ENCODE data around the gene SNRPA. TPM values are rescaled to one million over a fixed set of nuclear protein-coding genes. Genes with fewer than 3 reads are reported as not detected.
A peak's percentile ranks its signal among the peaks of the same experiment; 100 is the strongest.
"Not testable (repeated sequence)": the region's sequence is repeated elsewhere in the genome, so short reads cannot be mapped to it uniquely, and the experiment has no call there.

The SNRPA gene
- polyA plus RNA-seq, 1 of the 3 experiments (the other 2 are of a cell fraction): 121 TPM

GRCh38 chr19:40811478-40812341 is 60.7 kb downstream of the SNRPA start:
- CTCF ChIA-PET: interaction anchor here (1.0 to 1.3 kb wide), 3 partner anchors 13 to 150 kb away, joined by 3 read pairs; partner anchors contain the start of gene EGLN2
- Histone ChIP-seq H3K9ac (no peak overlapping the region), H3K4me3 (ENCODE audit: low read depth in 2 of 2, low read length in 1 of 2) (no peak overlapping the region), H4K20me1 (ENCODE audit: insufficient read depth) (peaks cover 36% of the 10 kb centered on the region), H3K36me3 (replicated peaks in 1 of 2; ENCODE audit: control insufficient read depth in 1 of 2, insufficient read depth in 2 of 2, low read length in 1 of 2) (peaks cover 19 to 27% of the 10 kb centered on the region in 2 experiments), H3K9me2 (no peaks in the 10 kb centered on the region), H3K4me2 (no peak overlapping the region), H3K9me3 (no peaks in the 10 kb centered on the region), H3K27me3 (ENCODE audit: insufficient read depth) (no peaks in the 10 kb centered on the region), H3F3A (replicated peaks; ENCODE audit: insufficient read depth) (peaks cover 12% of the 10 kb centered on the region), H2AFZ (ENCODE audit: low read depth) (no peak overlapping the region), H3K79me2 (ENCODE audit: insufficient read depth) (peaks cover 31% of the 10 kb centered on the region), H3K27ac (ENCODE audit: low read depth in 2 of 2, low read length in 1 of 2) (no peak overlapping the region), H3K4me1 (ENCODE audit: control insufficient read depth in 1 of 2, insufficient read depth in 2 of 2, low read depth in 1 of 2, low read length in 1 of 2) (peaks cover 5 to 16% of the 10 kb centered on the region in 2 experiments; a peak in 3 of 4 replicates)
- POLR2A ChIA-PET: no interaction called here
- no peak for TF ChIP-seq FOSL2 (IDR thresholded peaks at IDR 0.05; ENCODE audit: borderline replicate concordance, low read depth)
- TF ChIP-seq TAF1 (IDR thresholded peaks at IDR 0.05; ENCODE audit: borderline replicate concordance, low read depth, low read length): no peak
- TF ChIP-seq MAX (IDR thresholded peaks at IDR 0.05; ENCODE audit: low read depth): no peak
- no peak for TF ChIP-seq RAD21 (IDR thresholded peaks at IDR 0.05; ENCODE audit: low read length)
- no peak for TF ChIP-seq TCF12 (IDR thresholded peaks at IDR 0.05)
- TF ChIP-seq USF1 (IDR thresholded peaks at IDR 0.05; ENCODE audit: borderline replicate concordance, low read depth): no peak
- no peak for TF ChIP-seq NFIC (IDR thresholded peaks at IDR 0.05; ENCODE audit: borderline replicate concordance)
- no peak for TF ChIP-seq GATA2 (CRISPR knock-in tag; IDR thresholded peaks at IDR 0.05)
- no peak for TF ChIP-seq USF2 (IDR thresholded peaks at IDR 0.05; ENCODE audit: borderline replicate concordance, low read depth, low read length)
- TF ChIP-seq SIN3A (IDR thresholded peaks at IDR 0.05; ENCODE audit: borderline replicate concordance, low read depth, low read length): no peak
- 85% methylated on average over 33 of the region's 35 CpGs for WGBS (ENCODE audit: low lambda C conversion rate)
- no peak for DNase-seq

- H3K27me3 ChIP-seq (ENCODE audit: insufficient read depth); DNase-seq; H3K4me3 ChIP-seq (ENCODE audit: low read depth in 2 of 2, low read length in 1 of 2); H3K4me1 ChIP-seq (ENCODE audit: control insufficient read depth in 1 of 2, insufficient read depth in 2 of 2, low read depth in 1 of 2, low read length in 1 of 2); H2AFZ ChIP-seq (ENCODE audit: low read depth); POLR2A ChIA-PET; H3K27ac ChIP-seq (ENCODE audit: low read depth in 2 of 2, low read length in 1 of 2); H3K9me2 ChIP-seq; H3F3A ChIP-seq (replicated peaks; ENCODE audit: insufficient read depth); H3K9ac ChIP-seq; H3K9me3 ChIP-seq: not testable (repeated sequence)
- CTCF ChIA-PET: interaction anchor here (1.0 to 1.1 kb wide), 2 partner anchors 14 to 151 kb away, joined by 3 read pairs; partner anchors contain the start of gene EGLN2
- peaks cover 24% of the 10 kb centered on the region for H3K79me2 ChIP-seq (ENCODE audit: insufficient read depth)
- peaks cover 29% of the 10 kb centered on the region for H4K20me1 ChIP-seq (ENCODE audit: insufficient read depth)
- WGBS (ENCODE audit: low lambda C conversion rate): 83% methylated on average over 7 of the region's 7 CpGs
- 0 out of 2 replicates have a peak overlapping the region, but pooled peaks have one; percentile 33 for H3K4me2 ChIP-seq
- H3K36me3 ChIP-seq (replicated peaks in 1 of 2; ENCODE audit: control insufficient read depth in 1 of 2, insufficient read depth in 2 of 2, low read length in 1 of 2): peaks cover 13 to 21% of the 10 kb centered on the region in 2 experiments
Measured at GRCh38 chr19:40812571-40812970, 61.6 kb downstream of the SNRPA start.
